HG02840 (cell line): ENCODE measurements around the gene GOLM1.

Experiments used
- ATAC-seq: cut with Tn5 transposase; IDR thresholded peaks from one replicate; pipeline ENCODE4 v1.9.1; 2021; ENCODE audit warnings: mild to moderate bottlenecking, moderate library complexity, moderate number of reproducible peaks; ENCODE audit not compliant: unreplicated experiment, low FRiP score

GOLM1 gene

DNA sequence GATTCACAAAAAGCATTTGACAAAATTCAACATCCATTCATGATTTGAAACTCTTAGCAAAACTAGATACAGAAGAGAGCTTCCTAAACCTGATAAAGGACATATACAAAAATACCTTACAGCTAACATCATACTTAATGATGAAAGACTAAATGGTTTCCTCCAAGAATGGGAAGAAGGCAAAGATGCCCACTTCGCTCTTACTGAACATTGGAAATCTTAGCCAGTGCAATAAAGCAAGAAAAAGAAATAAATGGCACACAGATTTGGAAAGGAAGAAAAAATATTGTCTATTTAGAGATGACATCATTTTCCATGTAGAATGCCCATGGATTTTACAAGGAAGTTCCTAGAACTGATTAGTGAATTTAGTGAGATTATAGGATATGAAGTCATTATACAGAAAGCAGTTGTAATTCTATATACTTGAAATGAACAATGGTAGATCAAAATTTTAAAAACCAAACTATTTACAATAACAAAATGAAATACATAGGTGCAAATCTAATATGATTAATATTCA is 94.0 kb downstream of the GOLM1 start:
- no peak for ATAC-seq

DNA sequence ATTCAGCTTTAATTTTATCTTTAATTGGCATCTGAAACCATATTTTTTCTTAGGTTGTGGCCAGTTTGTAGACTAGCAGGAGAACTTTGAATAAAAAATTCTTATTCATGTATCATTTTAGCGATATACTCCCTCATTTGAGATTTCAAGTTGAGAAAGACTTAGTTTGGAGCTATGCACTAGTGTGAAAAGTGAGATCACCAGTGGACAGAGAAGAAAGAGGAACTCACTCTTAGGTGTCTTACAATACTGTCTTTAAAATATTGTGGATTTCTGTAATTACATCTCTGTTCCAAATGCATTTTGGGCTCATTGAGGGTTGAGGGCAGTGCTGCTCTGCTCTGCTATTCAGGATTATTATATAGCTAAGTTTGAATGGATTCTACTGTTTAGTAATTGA is 103.8 kb downstream of the GOLM1 start:
- ATAC-seq: no peak

DNA sequence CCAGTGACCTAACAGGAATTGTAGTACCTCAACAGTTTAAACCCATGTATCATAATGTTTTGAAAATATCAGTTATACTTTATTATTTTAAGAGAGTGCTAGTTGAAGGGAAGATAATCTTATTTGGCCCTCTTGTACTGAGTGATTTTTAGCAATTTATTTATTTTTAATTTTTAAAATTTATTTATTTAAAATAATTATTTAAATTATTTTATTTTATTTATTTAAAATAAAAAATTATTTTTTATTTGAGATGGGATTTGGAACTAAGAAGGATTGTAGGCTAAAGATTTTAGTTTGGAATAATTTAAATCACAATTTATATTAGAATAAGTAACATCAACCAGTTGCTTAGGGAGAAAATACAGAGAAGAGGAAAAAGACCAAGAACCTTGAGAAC is 104.3 kb downstream of the GOLM1 start:
- ATAC-seq: no peak

DNA sequence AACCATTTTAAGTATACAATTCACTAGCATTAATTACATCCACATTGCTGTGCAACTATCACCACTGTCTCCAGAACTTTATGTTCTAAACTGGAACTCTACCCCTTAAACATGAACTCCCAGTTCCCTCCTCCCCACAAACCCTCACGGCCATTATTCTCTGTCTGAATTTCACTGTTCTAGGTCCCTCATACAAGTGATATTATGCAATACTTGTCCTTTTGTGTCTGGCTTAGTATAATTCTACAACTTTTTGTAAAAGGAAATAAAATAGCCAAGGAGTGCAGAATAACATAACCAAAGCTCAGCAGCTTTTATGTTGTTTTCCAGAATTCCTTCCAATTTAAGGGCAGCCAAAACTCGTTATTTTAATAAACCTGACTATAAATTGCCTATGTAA is 105.2 kb downstream of the GOLM1 start:
- no peak for ATAC-seq

DNA sequence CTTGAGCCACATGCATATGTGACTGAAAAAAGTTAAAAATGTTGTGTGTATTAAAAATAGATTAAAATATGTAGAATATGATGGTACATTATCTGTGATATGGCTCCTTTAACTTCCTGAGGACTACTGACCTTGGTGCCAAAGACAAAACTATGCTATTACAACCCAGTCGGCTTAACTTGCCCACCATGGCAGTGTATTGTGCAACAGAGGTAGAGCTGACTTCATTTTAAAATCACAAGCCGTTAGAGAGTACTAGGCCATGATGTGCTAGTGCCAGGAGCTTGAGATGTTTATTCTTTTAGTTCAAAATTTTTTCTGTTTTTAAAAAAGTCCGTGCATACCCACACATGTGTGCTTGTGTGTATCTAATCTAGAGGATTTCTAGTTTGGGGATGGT is 112.1 kb downstream of the GOLM1 start:
- no peak for ATAC-seq

DNA sequence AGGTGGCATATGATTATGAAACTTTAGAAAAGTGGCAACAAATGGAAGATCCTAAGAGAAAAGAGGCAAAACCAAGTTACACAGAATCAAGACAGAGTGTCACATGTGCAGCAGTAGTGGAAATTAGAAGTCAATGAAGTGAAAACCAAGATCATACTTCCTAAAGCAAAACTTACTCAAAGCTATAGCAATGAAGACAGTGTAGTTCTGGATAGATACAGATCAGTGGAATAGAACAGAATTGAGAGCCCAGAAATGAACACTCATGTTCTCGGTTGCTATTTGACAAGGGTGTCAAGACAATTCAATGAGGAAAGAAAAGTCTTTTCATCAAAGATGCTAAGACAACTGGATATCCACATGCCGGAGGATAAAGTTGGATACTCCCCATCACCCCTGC is 114.9 kb downstream of the GOLM1 start:
- no peak for ATAC-seq

DNA sequence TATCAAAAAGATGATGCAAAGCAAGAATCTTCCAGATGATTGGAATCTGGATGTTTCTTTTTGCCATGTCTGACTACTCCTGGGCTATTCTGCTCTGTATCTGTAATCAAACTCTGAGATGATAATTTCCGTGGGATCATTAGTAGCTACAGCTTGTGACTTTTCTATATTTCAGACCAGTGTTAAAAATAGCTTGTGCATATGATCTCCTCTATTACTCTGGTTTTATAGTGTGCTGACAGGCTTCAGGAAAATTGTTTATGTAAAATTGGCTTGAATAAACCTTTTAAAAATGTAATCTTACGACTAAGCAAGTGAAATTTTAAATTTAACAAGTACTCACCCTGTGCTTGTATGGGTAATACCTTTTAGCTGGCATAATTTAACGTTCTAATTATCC is 118.0 kb downstream of the GOLM1 start:
- no peak for ATAC-seq

DNA sequence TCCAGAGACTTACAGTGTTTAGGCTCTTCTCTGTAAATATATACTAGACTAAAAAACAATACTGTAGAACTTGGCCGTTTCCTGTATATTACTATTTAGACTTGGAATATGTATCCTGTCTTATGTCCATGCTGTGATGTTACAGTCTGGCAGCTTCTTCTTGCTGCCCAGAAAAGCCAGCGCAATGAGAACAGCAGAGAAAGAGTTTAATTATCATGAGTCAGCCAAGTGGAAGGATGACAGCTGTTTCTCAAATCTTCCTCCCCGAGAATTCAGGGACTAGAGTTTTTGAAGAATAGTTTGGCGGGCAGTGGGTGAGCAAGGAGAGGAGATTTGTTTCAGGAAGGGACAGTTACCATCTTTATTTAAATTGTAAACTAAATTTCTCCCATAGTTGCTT is 120.9 kb downstream of the GOLM1 start:
- ATAC-seq: no peak
